Measurements from ENCODE around the gene ADAMTS20. TPM values are rescaled to one million over a fixed set of nuclear protein-coding genes. Genes with fewer than 3 reads are reported as not detected.
"Not testable (repeated sequence)": the region's sequence is repeated elsewhere in the genome, so short reads cannot be mapped to it uniquely, and the experiment has no call there.

ADAMTS20 gene
- total and polyA plus RNA-seq, 10 of the 15 experiments (the other 5 are each of a cell fraction or from before 2014, with no cell fraction given), result 0.33 TPM; not detected in 9

DNA sequence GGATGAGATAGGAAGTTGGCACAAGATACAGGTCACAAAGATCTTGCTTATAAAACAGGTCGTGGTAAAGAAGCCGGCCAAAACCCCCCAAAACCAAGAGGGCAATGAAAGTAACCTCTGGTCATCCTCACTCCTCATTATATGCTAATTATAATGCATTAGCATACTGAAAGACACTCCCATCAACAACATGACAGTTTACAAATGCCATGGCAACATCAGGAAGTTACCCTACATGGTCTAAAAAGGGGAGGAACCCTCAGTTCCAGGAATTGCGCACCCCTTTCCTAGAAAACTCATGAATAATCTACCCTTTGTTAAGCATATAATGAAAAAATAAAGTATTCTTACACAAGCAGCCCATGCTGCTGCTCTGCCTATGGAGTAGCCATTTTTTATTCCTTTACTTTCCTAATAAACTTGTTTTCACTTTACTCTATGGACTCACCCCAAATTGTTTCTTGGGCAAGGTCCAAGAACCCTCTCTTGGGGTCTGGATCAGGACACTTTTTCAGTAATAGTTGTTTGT lies 210.2 kb downstream of the ADAMTS20 start:
- CTCF ChIA-PET; FAIRE-seq; RAD21 ChIA-PET (ENCODE audit: unreplicated experiment); DNase-seq (ENCODE audit: low read depth, low spot score); POLR2A ChIA-PET; H3K9ac ChIP-seq (ENCODE audit: control insufficient read depth, insufficient read depth, low read length); H3K79me2 ChIP-seq (ENCODE audit: control insufficient read depth, insufficient read depth, low read length); H3K27me3 ChIP-seq (replicated peaks in 1 of 2; ENCODE audit: control insufficient read depth in 2 of 2, insufficient read depth in 2 of 2, low read length in 1 of 2); H3K4me3 ChIP-seq; ATAC-seq; H3K27ac ChIP-seq (ENCODE audit: control insufficient read depth, insufficient read depth); intact Hi-C loops (cut with micrococcal nuclease; ENCODE audit: unreplicated experiment); BruUV-seq (replicated peaks); in situ Hi-C loops (cut with MboI); H3K9me3 ChIP-seq (replicated peaks; ENCODE audit: control insufficient read depth, insufficient read depth, low read length); H4K20me1 ChIP-seq (ENCODE audit: control insufficient read depth, insufficient read depth); H3K36me3 ChIP-seq (ENCODE audit: control insufficient read depth in 2 of 2, insufficient read depth in 2 of 2, low read length in 1 of 2); H3K4me2 ChIP-seq (ENCODE audit: control insufficient read depth, insufficient read depth); H2AFZ ChIP-seq (ENCODE audit: control insufficient read depth, low read depth, low read length): not testable (repeated sequence)
- WGBS (ENCODE audit: insufficient coverage, insufficient replicate concordance, low lambda C conversion rate, missing lambda C conversion rate), result 62% methylated on average over 3 of the region's 3 CpGs
- SMC1A ChIA-PET (ENCODE audit: uncharacterized antibody, unreplicated experiment), result interaction anchor here (0.6 to 1.5 kb wide), 2 partner anchors 64 to 778 kb away, joined by 3 to 4 read pairs; no protein-coding TSS in a partner anchor
- peaks cover 15% of the 10 kb centered on the region for H3K4me1 ChIP-seq (ENCODE audit: control insufficient read depth, insufficient read depth, low read length)

DNA sequence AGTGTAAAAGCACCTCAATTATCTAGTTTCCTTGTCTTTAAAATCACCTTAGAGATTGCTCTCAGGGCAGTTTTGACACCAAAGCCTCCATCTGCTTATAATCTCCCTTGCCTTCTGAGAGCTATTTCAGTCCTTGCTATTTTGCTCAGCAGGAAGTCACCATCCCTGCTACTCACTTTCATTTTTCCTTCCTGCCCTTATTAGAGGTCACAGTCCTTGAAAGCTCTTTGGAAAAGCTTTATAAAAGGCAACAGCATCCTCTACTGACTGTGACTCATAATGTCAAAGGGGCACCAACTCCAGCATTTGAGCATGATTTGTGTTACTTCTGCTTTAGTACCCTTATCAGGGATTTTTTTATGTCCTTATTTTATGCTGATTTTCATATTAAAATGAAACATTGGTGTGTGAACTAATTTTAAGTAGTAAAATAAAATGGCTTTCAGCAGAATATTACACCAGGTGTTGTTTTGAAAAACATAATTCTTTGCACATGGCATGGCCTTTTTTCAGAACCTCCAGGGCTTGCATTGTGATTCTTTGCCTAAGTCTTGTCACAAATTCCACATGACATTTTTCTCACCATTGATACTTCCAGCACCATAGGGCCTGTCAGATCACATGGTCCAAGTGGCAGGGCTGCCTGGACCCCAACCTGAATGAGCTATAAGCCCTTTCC lies 213.0 kb downstream of the ADAMTS20 start:
- RAD21 ChIA-PET (ENCODE audit: unreplicated experiment), result interaction anchor here (0.7 to 4.9 kb wide), 14 partner anchors 11 to 1008 kb away, joined by 3 to 37 read pairs (median 3); no protein-coding TSS in a partner anchor
- BruUV-seq (replicated peaks), result no TSS peak
- TF ChIP-seq SIN3A (IDR thresholded peaks at IDR 0.05; ENCODE audit: low read depth, low read length) (no peak), HDGF (IDR thresholded peaks at IDR 0.05) (no peak), PRDM15 (CRISPR knock-in tag; IDR thresholded peaks at IDR 0.05) (no peak), KDM1A (IDR thresholded peaks at IDR 0.05; ENCODE audit: borderline replicate concordance) (no peak), RAD21 (IDR thresholded peaks at IDR 0.05; ENCODE audit: insufficient read depth, low read depth, low read length) (peak; percentile 82), SREBF2 (IDR thresholded peaks at IDR 0.05; ENCODE audit: low read length) (no peak), TCF3 (IDR thresholded peaks at IDR 0.05; ENCODE audit: borderline replicate concordance, insufficient read depth, low read depth, low read length) (no peak), SUPT20H (IDR thresholded peaks at IDR 0.05; ENCODE audit: borderline replicate concordance, control insufficient read depth, low read depth, low read length) (no peak)
- TF ChIP-seq, protein P1, sequence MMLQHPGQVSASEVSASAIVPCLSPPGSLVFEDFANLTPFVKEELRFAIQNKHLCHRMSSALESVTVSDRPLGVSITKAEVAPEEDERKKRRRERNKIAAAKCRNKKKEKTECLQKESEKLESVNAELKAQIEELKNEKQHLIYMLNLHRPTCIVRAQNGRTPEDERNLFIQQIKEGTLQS (IDR thresholded peaks at IDR 0.05; ENCODE audit: borderline replicate concordance, extremely low read depth, low read depth, low read length), result no peak

More for the DNA sequence above, 213.0 kb downstream of the ADAMTS20 start:
- ChIA-PET SMC1A (ENCODE audit: uncharacterized antibody, unreplicated experiment) (interaction anchor here (0.5 to 4.0 kb wide), 18 partner anchors 8 to 871 kb away, joined by 3 to 28 read pairs (median 4); no protein-coding TSS in a partner anchor), CTCF (interaction anchor here (0.6 to 5.2 kb wide), 18 partner anchors 8 to 967 kb away, joined by 3 to 44 read pairs (median 4); no protein-coding TSS in a partner anchor), POLR2A (interaction anchor here (1.3 kb wide), 1 partner anchor 11 kb away, joined by 4 read pairs; no protein-coding TSS in a partner anchor)
- H2AFZ ChIP-seq (ENCODE audit: control insufficient read depth, low read depth, low read length), result peak overlapping the region; percentile 58
- H3K4me2 ChIP-seq (ENCODE audit: control insufficient read depth, insufficient read depth), result no peak overlapping the region; the same call in 1 of the 2 replicates
- in situ Hi-C loops (cut with MboI) (loop anchor here (5.0 kb wide), 1 partner anchor 857 kb away; no protein-coding TSS in a partner anchor), intact Hi-C loops (cut with micrococcal nuclease; ENCODE audit: unreplicated experiment) (loop anchor here (2.0 to 5.0 kb wide), 5 partner anchors 62 to 856 kb away; no protein-coding TSS in a partner anchor)
- FAIRE-seq, result no peak
- H3K27ac ChIP-seq (ENCODE audit: control insufficient read depth, insufficient read depth), result no peak overlapping the region
- no peak overlapping the region for H3K4me3 ChIP-seq
- H3K27me3 ChIP-seq (replicated peaks in 1 of 2; ENCODE audit: control insufficient read depth in 2 of 2, insufficient read depth in 2 of 2, low read length in 1 of 2), result no peaks in the 10 kb centered on the region
- no peaks in the 10 kb centered on the region for H3K79me2 ChIP-seq (ENCODE audit: control insufficient read depth, insufficient read depth, low read length)
- no peak overlapping the region for H3K9ac ChIP-seq (ENCODE audit: control insufficient read depth, insufficient read depth, low read length)
- no peaks in the 10 kb centered on the region for H4K20me1 ChIP-seq (ENCODE audit: control insufficient read depth, insufficient read depth)
- H3K36me3 ChIP-seq (ENCODE audit: control insufficient read depth in 2 of 2, insufficient read depth in 2 of 2, low read length in 1 of 2), result no peaks in the 10 kb centered on the region
- DNase-seq (ENCODE audit: low read depth, low spot score), result peak; percentile 42
- no peaks in the 10 kb centered on the region for H3K9me3 ChIP-seq (replicated peaks; ENCODE audit: control insufficient read depth, insufficient read depth, low read length)
- peak; percentile 80 for ATAC-seq
- peaks cover 15% of the 10 kb centered on the region for H3K4me1 ChIP-seq (ENCODE audit: control insufficient read depth, insufficient read depth, low read length)

Measured in GM12878 (cell line).